DMS114 treated with DMSO at 0.1 percent for 48 hours (cell line): ENCODE data around the gene LIG1.

Source experiments
- DNase-seq: peaks from one replicate; lab custom pipeline; 2025; ENCODE audit not compliant: unreplicated experiment; lab: John Stamatoyannopoulos, UW

The LIG1 gene

DNA sequence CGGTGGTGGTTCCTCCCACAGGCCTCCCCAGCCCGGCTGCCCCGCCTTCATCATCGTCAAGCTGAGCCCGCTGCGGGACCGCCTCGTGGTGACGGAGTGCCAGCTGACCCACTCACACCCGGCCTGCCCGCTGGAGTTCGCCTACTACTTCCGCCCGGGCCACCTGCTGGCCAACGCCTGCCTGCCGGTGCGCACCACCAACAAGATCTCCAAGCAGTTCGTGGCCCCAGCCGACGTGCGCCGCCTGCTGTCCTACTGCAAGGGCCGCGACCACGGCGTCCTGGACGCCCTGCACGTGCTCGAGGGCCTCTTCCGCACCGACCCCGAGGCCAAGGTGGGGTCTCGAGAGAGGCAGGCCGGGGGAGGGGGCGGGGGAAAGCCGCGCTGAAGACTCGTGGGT is 12.3 kb upstream of the LIG1 start:
- DNase-seq, result no peak

DNA sequence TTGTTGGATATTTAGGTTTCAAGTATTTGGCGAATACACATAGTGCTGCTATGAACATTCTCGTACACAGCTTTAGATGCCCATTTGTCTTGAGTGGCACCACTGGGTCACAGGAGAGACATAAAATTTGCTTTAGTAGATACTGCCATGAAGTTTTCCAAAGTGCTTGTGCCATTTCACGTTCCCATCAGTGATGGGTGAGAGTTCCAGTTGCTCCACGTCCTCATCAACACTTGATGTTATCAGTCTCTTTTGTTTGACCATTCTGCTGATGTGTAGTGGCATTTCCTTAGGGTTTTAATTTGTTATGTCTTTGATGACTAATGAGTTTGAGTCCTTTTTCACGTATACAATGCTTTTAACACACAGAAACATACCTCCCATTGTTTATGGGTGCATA is 11.4 kb upstream of the LIG1 start:
- no peak for DNase-seq

DNA sequence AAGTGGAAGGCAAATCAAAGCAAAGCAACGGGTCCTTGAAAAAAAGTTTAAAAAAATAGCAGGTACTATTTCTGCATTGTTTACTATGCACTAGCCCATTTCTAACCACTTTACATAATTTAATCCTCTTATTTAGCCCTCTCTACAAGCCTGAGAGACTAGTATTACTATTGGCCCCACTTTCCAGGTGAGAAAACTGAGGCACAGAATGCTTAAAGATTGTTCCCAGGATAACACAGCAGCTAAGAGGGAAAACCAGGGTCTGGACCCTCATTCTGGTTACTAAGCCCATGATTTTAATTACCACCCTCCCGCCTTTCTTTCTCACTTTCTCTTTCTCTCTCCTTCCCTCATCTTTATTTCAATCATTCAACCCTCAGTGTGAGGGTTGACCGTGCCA is 6.1 kb upstream of the LIG1 start:
- no peak for DNase-seq

DNA sequence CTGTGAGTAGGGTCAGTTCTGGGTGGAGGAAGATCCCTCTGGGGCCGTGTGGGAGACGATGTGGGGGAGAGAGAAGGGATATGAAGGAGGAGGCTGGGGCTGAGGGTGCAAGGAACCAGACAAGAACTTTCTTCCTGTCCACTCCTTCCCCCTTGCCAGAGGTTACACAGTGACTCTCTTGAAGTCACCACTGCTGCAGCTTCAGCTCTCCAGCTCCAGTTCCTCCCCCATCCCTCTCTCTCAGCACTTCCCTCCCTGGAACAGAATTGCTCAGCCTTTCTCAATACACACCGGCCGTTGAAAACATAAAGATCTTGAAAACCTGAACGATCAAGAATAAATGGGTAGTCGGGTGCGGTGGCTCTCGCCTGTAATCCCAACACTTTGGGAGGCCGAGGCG is 5.4 kb upstream of the LIG1 start:
- no peak for DNase-seq

DNA sequence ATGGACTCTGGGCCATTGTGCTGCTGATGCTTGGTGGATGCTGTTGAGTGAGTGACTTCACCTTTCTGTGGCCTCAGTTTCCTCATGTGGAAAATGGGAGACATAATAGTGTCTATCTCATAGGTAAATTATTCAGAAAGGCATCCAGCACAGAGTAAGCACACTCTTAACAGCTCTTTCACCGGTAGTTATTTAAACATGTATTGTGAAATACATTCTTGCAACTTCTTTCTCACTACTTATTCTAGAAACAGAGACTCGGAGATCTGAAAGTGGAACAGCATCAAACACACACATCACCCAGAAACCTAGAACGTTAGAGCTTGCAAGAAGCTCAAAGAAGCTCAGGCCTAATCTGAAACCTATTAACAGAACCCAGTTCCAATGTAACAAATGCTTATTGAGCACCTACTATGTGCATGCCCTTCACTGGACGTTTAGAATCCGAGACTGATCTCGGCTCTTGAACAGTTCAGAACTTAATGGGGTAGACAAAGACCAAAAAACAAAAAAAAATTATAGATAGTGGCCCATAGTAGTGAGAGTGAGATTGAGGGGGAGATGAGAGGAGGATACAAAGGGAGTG is 4.4 kb upstream of the LIG1 start:
- DNase-seq, result no peak

DNA sequence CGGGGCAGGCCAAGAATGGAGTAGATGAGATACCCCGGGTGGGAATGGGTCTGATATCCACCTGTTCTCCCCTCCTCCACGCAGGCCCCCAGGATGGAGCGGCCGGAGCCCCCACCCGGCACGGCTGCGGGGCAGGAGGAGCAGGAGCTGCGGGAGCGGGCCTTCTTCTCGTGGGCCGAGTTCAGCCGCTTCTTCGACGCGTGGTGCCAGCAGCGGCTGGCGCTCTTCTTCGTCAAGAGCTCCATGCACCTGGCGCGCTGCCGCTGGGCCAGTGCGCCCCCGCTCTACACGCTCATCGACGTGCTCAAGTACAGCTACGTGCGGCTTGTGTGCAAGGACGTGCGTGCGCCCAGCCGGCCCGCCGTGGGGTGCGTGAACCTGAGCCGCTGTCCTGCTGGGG is 1.6 kb upstream of the LIG1 start:
- no peak for DNase-seq

DNA sequence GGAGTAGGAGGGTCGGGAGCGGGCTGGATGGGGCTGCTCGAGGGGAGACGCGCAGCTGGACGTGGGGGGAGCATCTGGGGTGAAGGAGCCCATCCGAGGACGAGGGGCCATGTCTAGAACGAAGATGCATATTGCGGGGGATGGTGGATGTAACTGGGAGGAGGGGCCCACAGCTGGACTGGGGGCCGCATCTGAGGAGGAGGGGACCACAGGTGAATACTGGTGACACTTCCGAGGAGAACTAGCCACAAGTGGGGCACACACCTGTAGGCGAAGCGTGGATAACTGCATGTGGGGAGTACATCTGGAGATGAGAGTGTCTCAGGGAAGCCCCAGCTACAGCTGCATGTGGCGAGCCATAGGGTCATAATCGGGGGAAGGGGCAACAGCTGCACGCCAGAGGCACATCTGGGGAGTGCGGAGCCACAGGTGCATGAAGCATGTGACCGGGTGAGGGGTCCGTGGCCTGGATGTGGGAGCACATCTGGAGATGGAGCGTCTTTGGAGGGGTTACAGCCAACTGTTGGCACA is 738 bp upstream of the LIG1 start:
- no peak for DNase-seq

DNA sequence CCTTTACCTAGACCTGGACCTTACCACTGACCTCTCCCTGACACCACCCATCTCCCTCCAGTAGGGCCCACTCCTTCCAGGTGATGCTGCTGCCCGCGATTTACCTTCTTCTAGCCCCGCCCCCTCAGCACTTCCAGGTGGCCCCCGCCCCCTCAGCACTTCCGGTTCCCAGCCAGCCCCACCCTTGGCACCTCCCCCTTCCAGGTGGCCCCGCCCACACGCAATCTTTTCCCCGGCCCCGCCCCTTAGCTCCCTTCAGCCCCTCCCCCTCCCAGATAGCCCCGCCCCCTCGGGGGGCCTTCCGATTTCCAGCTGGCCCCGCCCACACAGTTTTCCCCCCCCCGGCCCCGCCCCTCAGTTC is 586 bp downstream of the LIG1 start:
- DNase-seq, result no peak

DNA sequence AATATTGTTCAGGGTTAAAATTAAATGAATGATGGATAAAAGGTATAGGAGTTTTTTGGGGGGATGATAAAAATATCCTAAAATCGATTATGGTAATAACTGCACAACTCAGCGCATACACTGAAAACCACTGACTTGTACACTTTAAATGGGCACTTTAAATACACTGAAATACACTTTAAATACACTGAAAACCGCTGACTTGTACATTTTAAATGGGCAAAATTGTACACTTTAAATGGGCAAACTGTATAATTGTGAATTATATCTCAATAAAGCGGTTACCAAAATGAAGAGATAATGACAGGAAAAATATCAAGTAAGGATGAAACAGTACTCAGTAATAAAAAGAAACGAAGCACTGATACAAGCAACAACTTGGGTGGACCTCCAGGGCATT is 1.5 kb downstream of the LIG1 start:
- no peak for DNase-seq

DNA sequence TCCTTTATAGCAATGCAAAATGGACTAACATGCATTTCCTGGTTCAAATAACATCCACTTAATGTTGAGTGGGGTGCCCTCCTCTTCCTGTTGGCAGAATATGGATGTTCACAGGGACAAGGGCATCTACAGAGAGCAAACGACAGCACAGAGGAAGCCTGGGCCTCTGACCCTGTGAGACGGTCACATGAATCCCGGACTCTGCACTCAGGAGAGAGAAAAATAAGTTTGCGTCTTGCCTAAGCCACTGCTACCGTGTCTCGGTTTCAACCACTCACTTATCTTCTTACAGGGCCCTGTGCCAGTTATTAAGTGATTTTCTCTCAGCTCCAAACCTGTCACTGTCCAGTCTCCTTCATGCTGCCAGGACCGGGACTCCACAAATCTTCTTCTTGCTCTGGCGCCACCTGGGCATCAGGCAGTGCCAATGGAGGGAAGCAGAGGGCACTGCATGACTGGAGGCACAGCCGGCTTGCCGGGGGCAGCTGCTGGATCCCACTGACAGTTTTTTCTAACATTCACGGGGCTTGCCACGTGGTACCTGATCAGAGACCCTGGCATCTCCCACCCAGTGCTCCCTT is 11.8 kb downstream of the LIG1 start:
- DNase-seq, result no peak

DNA sequence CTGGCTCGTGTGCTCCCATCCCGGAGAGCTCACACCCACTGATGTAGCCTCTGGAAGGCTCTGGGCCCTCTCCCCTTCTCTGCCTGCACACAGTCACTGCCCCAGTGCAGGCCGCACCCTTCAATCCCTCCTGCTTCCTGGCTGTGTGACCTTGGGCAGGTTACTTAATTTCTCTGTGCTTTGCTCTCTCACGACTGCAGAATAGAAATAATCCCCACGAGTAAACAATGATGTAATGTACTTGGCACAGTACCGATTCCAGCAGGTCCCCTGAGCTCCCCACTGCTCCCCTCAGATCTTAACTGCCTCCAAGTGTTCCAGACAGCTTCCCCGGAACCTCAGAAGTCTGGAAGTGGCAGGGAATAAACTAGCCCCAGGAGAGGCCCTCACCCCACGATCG is 16.1 kb downstream of the LIG1 start:
- no peak for DNase-seq

DNA sequence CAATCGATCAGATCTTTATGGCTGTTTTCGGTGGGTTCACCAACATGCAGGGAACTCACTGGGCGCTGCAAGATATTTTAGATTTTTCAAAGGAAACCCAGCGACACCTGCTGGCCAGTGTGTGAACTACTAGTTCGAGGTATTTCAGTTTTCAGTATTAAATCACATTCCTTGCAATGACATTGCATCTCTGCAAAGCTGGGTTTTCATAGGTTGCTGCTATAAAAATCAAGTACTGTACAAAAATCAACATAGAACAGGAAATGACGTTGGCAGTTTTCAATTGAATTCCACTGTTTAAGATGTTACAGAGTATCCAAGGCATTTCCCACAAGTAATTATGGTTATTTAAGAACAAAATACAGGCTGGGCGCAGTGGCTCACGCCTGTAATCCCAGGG is 17.6 kb downstream of the LIG1 start:
- peak; percentile 18 for DNase-seq

DNA sequence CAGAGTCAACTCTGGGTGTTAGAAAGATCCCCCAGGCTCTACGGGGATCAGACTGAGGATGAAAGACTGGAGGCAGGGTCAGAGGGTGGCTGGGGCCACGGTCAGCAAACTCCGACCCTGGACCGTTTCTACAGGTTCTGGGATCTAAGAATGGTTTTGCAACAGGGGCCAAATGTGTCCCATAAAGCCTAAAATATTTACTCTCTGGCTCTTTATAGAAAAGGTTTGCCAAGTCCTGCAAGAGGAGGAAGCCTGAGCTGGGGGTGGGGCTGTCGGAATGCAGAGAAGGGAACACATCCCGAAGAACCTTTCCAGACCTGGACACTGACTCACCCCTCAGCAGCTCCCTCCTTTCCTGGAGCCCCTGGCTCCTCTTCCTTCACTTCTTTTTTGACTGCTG is 20.7 kb downstream of the LIG1 start:
- no peak for DNase-seq

DNA sequence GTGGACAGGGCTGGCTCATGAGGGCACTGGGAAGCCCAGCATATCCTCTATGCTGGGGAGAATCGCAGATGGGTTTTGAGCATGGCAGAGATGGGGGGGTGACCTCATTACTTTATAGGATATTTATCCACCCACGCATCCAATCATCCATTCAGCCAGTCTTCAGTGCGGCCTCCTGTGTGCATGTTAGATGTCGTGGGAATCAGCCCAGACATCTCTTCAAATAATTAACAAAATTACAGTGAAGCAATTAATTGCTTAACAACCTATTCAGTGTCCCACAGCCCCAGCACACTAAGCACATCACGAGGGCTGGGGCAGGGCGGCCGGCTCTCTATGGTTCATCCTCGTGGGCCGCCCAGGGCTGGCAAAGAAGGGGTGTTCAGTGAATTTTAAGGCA is 21.6 kb downstream of the LIG1 start:
- no peak for DNase-seq

DNA sequence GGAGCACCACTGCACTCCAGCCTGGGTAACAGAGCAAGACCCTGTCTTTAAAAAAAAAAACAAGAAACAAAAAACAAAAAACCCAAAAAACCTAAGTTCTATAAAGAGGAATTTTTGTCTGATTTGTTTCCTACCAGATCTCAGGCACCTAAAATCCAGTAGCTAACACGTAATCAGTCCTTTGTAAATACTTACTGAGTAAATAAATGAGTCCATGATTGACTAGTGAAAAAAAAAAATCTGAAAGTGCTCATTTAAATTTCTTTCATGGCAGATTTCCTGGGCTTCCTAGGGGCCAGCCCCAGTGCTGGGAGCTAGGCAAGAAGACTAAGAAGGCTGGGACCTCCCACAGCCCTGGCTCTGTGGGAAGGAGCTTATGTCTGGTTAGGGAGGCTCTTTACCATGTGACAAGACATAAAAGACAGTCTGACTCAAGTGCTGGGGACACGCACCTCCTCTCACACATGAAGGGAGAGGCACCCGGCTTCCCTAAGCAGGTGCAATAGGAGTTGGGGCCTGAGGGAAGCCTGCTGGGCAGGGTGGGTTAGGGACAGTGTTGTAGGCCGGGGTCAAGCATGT is 22.5 kb downstream of the LIG1 start:
- DNase-seq, result no peak

DNA sequence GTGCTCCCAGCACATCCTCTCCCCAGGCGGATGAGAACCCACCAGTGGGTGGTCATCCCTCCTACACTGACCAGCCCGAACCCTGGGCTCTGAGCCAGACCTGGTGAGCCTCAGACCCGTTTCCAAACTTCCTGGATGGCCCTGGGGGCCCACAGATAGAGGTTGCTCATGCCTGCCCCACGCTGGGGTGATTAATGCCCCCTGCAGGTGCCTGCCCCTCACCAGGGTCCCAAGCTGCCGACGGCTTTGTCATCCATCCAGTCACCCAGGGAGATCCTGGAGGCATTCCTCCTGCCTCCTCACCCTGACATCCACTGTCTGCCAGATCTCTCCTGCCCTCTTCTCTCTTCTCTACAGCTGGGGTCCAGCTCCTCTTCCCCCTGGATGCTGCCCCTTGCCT is 31.1 kb downstream of the LIG1 start:
- no peak for DNase-seq

DNA sequence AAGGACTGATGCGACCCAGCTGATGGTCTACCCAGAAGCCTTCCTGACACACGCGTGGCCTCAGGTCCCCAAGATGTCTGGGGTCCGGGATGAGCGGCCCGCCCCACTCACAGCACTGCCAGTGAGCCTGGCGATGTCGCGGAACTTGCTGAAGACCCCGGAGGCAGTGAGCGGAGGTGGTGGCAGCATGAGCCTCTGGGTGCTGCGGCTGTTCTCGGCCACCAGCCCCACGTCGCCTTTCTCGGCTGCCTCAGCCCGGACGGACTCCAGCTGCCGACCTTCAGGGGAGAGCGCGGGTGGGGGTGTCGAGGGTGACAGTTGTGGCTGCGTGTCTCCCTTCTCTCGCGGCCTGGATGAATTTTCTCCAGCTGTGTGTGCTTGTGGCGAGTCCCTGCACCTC is 32.7 kb downstream of the LIG1 start:
- DNase-seq, result no peak

DNA sequence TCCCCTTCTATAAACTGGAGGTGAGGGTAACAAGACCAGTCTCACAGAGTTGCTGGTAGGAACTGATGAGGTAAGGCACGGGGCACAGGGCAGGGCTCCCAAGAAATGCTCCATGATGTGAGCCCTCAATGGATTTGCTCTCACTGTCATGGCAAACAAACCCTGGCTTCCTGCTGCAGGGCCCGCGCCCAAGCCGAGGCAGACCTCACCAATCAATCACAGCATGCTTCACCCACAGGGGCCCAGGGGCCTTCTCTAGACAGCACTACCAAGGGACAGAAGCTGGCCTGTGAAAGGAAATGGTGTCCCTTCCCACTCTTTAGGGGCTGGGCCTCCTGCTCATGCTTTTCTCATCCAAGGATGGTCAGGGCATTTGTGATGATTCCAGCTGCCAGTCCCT is 33.6 kb downstream of the LIG1 start:
- no peak for DNase-seq

DNA sequence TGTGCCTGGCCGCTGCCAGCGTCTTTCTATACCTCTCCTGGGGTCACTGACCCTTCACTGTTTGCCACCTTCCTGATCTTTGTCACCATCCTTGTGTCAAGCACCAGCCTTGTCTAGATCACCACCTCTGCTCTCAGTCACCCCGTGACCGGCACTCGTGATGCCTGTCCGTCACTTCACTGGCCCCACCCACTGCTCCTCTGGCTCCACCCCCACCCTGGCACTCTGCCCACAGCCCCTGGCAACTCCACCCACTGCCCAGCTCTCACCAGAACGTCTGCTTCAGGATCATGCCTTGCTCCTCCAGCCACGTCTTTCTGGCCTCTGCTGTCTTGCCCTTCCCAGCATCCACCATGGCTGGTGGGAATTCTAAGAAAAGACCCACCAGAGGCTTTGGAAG is 34.7 kb downstream of the LIG1 start:
- DNase-seq, result no peak

DNA sequence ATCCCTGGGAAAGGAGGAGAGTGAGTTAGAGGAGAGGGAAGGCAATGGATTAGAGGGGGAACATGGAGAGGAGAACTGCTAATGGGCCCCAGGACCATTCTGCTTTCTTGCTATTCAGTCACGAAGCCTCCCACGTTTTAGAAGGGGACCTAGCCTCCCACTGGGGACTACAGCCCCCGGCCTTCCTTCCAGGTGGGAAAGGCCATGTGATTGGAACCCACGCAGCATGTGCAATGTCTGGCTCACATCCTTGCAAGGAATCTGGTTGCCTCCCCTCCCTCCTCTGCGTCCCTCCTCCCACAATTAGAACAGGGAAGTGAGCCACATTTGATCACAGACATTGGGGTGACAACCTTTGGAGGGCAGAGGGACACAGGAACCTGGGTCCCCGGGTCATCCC is 37.0 kb downstream of the LIG1 start:
- no peak for DNase-seq

DNA sequence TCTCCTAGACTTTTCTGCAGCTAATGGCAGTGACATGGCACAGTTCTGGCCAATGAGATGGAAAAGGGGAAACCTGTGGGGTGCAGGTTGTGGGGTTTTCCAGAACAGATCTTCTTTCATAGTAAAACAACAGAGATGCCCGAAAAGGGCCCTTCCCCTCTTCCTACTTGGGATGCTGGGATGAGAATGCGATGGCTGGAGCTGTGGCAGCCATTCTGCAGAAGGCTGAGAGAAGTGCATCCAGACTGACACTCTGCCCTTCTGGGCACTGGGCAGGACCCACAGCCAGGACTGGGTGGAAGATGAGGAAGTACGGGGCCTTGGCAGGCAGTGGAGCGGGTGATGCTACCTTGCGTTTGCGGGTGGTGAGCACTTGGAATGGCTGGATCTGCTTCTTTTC is 42.6 kb downstream of the LIG1 start:
- no peak for DNase-seq

DNA sequence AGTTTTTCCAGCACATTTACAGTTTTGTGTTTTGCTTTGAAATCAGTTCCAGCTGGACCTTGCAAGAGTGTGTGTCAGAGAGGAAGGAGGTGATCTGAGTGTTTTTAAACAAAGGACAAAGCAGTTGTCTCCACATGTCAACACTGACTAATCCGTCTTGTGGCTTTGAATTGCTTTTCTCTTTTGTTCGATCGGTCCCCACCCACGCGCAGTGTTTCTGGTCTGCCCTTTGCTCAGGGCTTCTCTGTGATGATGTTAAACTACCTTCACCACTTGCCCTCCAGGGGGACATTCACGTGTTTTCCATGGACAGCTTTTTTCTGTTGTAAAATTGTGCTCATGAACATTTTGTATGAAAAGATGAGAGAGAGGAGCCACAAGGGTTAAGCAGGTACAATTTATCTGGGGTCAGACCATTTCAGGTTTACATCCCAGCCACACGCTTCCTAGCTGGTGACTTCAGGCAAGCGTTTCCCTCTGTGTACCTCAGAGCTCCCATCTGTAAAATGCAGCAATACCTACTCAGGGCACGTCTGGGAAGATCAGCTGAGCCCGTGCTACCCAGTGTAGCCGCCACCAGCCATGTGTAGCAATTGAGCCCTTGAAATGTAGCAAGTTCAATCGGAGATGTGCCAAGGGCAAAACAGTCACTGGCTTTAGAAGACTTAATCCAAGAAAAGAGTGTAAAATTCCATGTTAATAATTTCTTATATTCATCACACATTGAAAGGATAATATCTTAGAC is 46.1 kb downstream of the LIG1 start:
- DNase-seq, result no peak
